Frontal cortex (tissue), 1 donor: ENCODE measurements around the gene KLHL9. TPM values are rescaled to one million over a fixed set of nuclear protein-coding genes. Genes with fewer than 3 reads are reported as not detected.

Source experiments
- total RNA-seq: library from RNA; depleted of rRNA; stranded (reverse); fragments of >200 nt; gene quantifications from one replicate; pipeline ENCODE4 v1.2.3, GENCODE V29; 2014

The KLHL9 gene
- total RNA-seq, 1 donor from 2014 or later = 71.7 TPM

Other genes starting within 250 kb of the KLHL9 start
- not detected for gene IFNW1, start 193.6 kb downstream of the KLHL9 start, total RNA-seq
- not detected for gene IFNA21, start 168.7 kb downstream of the KLHL9 start, total RNA-seq
- not detected for gene IFNA4, start 147.8 kb downstream of the KLHL9 start, total RNA-seq
- not detected for gene IFNA7, start 133.2 kb downstream of the KLHL9 start, total RNA-seq
- not detected for gene IFNA10, start 128.3 kb downstream of the KLHL9 start, total RNA-seq
- not detected for gene IFNA16, start 118.1 kb downstream of the KLHL9 start, total RNA-seq
- not detected for gene IFNA17, start 107.2 kb downstream of the KLHL9 start, total RNA-seq
- gene IFNA14, start 95.4 kb downstream of the KLHL9 start, total RNA-seq = not detected
- gene IFNA5, start 30.1 kb downstream of the KLHL9 start, total RNA-seq = not detected
- not detected for gene IFNA6, start 15.5 kb upstream of the KLHL9 start, total RNA-seq
- gene IFNA13, start 32.7 kb upstream of the KLHL9 start, total RNA-seq = not detected
- not detected for gene IFNA2, start 50.0 kb upstream of the KLHL9 start, total RNA-seq
- gene IFNA8, start 73.7 kb upstream of the KLHL9 start, total RNA-seq = not detected
- gene IFNA1, start 105.0 kb upstream of the KLHL9 start, total RNA-seq = not detected
- gene IFNE, start 146.9 kb upstream of the KLHL9 start, total RNA-seq = under 0.01 TPM